Midbrain (tissue), 1 donor: ENCODE measurements around the gene ACAT2.
"Not testable (repeated sequence)": the region's sequence is repeated elsewhere in the genome, so short reads cannot be mapped to it uniquely, and the experiment has no call there.

ENCODE experiments used
- DNase-seq: peaks from one replicate; lab custom pipeline; 2025; lab: John Stamatoyannopoulos, UW

Gene ACAT2

GRCh38 chr6:159730332-159730676 is 31.5 kb upstream of the ACAT2 start:
- no peak for DNase-seq

DNA sequence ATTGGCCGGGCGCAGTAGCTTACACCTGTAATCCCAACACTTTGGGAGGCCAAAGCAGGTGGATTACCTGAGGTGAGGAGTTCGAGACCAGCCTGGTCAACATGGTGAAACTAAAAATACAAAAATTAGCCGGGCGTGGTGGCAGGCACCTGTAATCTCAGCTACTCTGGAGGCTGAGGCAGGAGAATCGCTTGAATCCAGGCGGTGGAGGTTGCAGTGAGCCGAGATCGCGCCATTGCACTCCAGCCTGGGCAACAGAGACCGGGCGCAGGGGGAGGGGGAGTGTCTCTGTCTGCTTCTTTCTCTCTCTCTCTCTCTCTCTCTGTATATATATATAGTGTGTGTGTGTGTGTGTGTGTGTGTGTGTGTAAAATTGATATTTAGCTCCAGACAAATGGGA is 29.3 kb upstream of the ACAT2 start:
- not testable (repeated sequence) for DNase-seq

DNA sequence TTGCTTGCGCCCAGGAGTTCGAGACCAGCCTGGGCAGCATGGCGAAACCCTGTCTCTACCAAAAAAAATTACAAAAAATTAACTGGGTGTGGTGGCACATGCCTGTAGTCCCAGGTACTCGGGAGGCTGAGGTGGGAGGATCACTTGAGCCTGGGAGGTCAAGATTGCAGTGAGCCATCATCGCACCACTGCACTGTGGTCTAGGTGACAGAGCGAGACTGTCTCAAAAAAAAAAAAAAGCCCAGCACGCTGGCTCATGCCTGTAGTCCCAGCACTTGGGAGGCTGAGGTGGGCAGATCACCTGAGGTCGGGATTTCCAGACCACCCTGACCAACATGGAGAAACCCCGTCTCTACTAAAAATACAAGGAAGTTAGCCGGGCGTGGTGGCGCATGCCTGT is 28.4 kb upstream of the ACAT2 start:
- DNase-seq: not testable (repeated sequence)

GRCh38 chr6:159736908-159737307 is 24.9 kb upstream of the ACAT2 start:
- no peak for DNase-seq

DNA sequence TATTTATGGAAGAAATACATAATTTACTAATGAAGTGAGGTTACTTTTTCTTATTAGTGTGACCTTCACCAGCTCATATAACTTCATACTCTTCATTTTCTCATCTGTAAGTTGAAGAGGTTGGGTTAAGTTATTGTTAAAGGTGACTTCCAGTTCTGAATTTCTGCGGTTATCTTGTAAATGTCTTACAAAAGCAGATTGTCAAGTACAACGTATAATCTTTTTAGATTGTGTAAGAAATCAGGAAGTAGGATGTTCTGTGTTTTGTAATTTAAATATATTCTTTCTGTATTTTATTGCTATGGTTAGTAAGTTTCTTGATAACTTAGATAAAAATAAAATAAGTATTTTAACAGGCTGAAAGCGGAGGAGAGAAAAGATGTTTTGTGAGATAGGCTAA is 22.5 kb upstream of the ACAT2 start:
- DNase-seq: no peak

DNA sequence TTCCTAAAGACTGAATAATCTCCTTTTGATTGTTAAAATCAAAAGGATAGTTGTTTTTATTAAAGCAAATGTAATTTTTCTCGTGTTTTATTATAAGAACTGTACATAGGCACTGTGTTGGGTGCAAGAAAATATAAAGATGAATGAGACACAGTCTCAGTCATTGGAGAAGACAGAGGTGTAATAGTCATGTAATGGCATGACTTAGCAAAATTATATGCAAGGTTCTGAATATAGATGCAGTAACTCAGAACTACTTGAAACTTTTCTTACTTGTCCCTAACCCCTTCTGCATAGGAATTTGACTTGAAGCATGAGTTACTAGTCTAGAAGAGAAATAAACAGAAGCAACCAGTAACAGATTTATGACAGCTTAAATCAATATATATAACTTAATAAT is 19.7 kb upstream of the ACAT2 start:
- no peak for DNase-seq

DNA sequence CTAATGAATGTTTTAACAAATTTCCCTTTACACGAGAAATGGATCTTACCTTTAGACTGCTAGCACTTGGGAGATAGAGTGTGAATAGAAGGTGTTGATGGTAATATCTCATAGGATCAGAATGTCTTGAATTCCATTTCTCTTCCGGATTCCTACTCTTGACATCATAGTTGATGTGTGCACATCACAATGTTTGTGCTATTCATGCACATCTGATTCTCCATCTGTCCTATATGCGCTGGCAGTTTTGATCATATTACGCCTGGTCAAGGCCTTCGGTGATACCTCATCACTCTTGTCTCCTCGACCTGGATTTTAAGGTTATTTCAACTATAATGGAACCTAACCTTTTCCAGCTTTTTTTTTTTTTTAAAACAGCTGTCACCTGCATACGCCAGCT is 16.8 kb upstream of the ACAT2 start:
- DNase-seq: no peak

DNA sequence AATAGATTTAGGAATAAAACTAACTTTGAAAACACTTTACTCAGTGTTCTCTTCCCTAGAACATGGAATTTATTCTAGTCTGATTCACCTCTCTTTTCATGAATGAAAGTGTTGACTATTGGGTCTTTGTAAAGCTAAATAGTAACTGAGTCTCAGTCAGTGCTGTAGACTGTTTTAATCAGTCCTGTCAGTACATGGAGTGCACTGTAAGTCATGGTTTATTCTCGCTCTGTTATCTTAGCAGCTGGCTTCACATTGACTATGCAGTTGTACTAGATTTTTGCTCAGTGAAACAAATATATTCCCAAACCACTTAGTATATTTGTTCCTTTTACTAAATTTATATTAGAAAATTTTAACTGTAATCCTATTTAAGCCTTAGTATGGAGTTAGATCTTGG is 15.1 kb upstream of the ACAT2 start:
- DNase-seq: no peak

GRCh38 chr6:159748127-159748526 is 13.7 kb upstream of the ACAT2 start:
- DNase-seq: not testable (repeated sequence)

GRCh38 chr6:159751448-159751847 is 10.4 kb upstream of the ACAT2 start:
- no peak for DNase-seq

- DNase-seq: no peak
Observed at GRCh38 chr6:159753081-159753872, 8.6 kb upstream of the ACAT2 start.

GRCh38 chr6:159754401-159754800 is 7.4 kb upstream of the ACAT2 start:
- DNase-seq: no peak

GRCh38 chr6:159754959-159755914 is 6.6 kb upstream of the ACAT2 start:
- DNase-seq: peak; percentile 22

DNA sequence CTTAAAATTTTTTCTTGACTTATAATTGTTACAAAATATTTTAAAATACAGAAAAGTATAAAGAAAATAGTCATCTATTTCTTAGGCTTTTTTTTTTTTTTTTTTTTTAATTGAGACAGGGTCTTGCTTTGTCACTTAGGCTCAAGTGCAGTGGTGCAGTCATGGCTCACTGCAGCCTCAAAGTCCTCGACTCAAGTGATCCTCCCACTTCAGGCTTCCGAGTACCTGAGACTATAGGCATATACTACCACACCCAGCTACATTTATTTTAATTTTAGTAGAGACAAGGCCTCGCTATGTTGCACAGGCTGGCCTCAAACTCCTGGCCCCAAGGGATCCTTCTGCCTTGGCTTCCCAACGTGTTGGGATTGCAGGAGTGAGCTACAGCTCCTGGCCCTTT is 5.3 kb upstream of the ACAT2 start:
- no peak for DNase-seq

DNA sequence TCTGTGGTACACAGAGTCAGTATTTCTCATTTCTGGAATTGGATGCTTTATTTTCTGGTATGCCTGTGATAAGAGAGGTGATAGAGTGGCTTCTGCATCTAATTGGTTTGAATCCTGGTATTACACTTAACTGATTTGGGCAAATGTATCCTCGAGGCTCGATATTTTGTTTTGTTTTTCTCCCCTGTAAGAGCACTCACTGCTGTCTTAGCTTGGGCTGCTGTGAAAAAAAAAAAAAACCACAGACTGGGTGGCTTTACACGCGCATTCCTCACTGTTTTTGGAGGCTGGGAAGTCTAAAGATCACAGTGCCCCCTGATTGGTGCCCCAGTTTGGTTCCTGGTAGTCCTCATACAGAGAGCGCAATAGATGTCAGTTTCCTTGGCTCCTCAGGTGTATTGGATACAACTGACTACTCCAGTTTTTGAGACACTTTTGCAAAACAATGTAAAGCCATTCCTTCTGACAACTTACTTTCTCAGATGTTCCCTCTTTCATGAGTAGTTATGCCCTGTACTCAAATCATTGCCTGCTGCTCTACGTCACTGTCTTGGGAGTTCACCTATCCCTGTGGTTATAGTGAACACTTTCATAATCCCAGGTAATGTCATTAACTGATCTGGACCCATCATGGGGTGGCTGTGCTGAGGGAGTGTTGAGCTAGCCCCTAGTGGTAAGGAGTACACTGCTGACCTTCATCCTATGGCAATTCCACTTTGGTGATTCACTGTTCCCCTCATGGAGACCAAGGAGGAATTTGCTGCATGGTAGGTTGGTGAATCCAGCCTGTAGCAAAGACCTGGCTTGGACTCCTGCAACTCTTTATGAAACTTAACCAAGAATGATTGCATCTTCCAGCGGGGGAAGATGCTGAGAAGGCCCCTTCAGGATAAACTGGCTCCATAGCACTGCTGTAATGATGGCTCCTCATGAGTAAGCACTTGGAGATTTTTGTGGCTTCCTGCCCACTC is 3.5 kb upstream of the ACAT2 start:
- DNase-seq: no peak

GRCh38 chr6:159759645-159760044 is 2.2 kb upstream of the ACAT2 start:
- no peak for DNase-seq

GRCh38 chr6:159760602-159761057 is 1.2 kb upstream of the ACAT2 start:
- no peak for DNase-seq

DNA sequence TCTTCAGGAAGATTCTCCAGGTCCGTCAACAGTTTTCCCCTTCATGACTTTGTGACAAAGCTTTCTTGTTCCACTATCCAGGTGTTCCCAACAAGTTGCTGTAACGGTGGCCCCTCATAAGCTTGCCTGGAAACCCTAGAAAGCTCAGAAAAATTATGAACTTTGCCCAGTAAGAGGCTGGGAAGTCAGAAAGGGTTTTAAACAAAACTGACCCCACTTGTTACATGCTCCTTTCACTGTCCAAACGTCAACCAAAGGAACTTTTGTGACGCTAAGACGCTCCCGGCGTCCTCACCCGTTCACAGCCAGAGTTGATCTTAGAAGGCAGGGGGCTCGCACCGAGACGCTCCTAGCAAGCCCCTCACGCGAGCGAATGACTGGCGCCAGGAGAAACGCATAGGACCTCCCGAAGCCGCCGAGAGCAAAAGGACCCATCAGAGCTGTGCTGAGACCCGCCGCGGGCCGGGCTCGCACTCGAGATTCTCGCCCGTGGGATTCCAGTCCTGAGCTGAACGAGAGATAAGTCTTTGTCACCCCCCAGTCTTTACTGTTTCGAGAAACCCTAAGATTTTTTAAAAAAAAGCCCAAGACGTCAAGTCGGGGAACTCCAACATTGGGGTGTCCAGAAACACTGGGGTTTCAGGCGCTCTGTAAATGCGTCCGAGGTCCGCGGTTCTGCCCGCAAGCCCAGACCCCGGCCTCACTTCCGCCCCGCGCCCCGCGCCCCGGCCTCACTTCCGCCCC is 544 bp upstream of the ACAT2 start:
- no peak for DNase-seq

DNA sequence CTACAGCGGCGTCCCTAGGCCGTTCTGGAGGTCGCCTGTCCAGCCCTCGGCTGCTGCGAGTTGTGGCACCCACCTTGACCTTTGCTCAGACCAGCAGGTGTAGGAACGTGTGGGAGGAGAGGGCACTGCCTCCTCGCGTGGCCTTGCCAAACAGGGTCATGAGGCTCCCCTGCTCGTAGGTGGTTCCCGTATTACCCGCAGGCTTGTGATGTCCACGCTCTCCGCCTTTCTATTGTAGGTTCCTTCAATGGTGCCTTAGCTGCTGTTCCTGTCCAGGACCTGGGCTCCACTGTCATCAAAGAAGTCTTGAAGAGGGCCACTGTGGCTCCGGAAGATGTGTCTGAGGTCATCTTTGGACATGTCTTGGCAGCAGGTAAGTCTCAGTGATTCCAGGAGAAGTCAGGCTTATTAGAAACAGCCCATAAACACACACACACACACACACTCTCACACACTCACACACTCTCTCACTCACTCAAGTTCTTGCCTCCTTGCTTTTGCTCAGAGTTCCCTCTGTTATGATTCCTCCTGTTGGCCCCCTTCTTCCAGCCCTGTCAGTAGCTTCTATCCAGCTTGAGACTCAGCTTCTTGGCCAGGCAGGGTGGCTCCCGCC is 942 bp downstream of the ACAT2 start:
- DNase-seq: no peak

- DNase-seq: no peak
Observed at GRCh38 chr6:159766906-159767305, 5.1 kb downstream of the ACAT2 start.

- no peak for DNase-seq
Observed at GRCh38 chr6:159769470-159769869, 7.6 kb downstream of the ACAT2 start.
